Gastroesophageal sphincter (tissue), 3 donors: ENCODE data around the gene MYLK4.

Experiments used
- POLR2A ChIP-seq, 2 donors: fragments of 450-650 bp; IDR thresholded peaks; one replicate each; pipeline ENCODE4 v1.6.1; 2017; ENCODE audit warnings: antibody characterized with exemption in 2 of 2, mild to moderate bottlenecking in 2 of 2, moderate library complexity in 1 of 2
- POLR2AphosphoS5 ChIP-seq: sonication (generic); formaldehyde crosslinking; IDR thresholded peaks from one replicate; pipeline ENCODE4 v1.6.1; 2017; ENCODE audit warnings: antibody characterized with exemption
- TF ChIP-seq, protein P1 (sequence below), 4 experiments: fragments of 200-600 bp in 2 of 4; fragments of 450-650 bp in 2 of 4; sonication (generic) in 1 of 4; IDR thresholded peaks; one replicate each; pipeline ENCODE4 v1.5.1; 2017 to 2019; ENCODE audit warnings: antibody characterized with exemption in 4 of 4, mild to moderate bottlenecking in 2 of 4, moderate library complexity in 2 of 4

GRCh38 chr6:2725364-2725988 is 25.2 kb downstream of the MYLK4 start:
- no peak for TF ChIP-seq POLR2AphosphoS5
- TF ChIP-seq, protein P1, sequence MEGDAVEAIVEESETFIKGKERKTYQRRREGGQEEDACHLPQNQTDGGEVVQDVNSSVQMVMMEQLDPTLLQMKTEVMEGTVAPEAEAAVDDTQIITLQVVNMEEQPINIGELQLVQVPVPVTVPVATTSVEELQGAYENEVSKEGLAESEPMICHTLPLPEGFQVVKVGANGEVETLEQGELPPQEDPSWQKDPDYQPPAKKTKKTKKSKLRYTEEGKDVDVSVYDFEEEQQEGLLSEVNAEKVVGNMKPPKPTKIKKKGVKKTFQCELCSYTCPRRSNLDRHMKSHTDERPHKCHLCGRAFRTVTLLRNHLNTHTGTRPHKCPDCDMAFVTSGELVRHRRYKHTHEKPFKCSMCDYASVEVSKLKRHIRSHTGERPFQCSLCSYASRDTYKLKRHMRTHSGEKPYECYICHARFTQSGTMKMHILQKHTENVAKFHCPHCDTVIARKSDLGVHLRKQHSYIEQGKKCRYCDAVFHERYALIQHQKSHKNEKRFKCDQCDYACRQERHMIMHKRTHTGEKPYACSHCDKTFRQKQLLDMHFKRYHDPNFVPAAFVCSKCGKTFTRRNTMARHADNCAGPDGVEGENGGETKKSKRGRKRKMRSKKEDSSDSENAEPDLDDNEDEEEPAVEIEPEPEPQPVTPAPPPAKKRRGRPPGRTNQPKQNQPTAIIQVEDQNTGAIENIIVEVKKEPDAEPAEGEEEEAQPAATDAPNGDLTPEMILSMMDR (IDR thresholded peaks at IDR 0.05) = no peak
- TF ChIP-seq POLR2A (IDR thresholded peaks at IDR 0.05) = no peak
